Gastroesophageal sphincter (tissue), 4 donors: ENCODE data around the gene OR2H1. TPM values are rescaled to one million over a fixed set of nuclear protein-coding genes. Genes with fewer than 3 reads are reported as not detected.

ENCODE experiments used
- ATAC-seq: fragments of 150-250 bp; one replicate; pipeline ENCODE4 v1.9.1; 2016; ENCODE audit warnings: mild to moderate bottlenecking, moderate library complexity
- H3K27ac ChIP-seq, 4 donors: fragments of 200-600 bp; sonication (generic) in 3 of 4; 1 replicate in 3 of 4; 2 replicates in 1 of 4; pipeline ENCODE4 v1.5.1; 2016 to 2019
- H3K27me3 ChIP-seq: fragments of 200-600 bp; sonication (generic); one replicate; pipeline ENCODE4 v1.5.1; 2019
- H3K36me3 ChIP-seq, 2 donors: fragments of 200-600 bp; sonication (generic); one replicate each; pipeline ENCODE4 v1.5.1; 2019; ENCODE audit warnings: control low read depth in 1 of 2
- H3K4me1 ChIP-seq, 3 donors: fragments of 200-600 bp; sonication (generic); 1 replicate in 2 of 3; 2 replicates in 1 of 3; pipeline ENCODE4 v1.5.1; 2016 to 2019; ENCODE audit warnings: control low read depth in 2 of 3
- H3K4me3 ChIP-seq, 2 donors: fragments of 200-600 bp; sonication (generic); one replicate each; pipeline ENCODE4 v1.5.1; 2019; ENCODE audit warnings: mild to moderate bottlenecking in 1 of 2, moderate library complexity in 1 of 2
- H3K9me3 ChIP-seq, 3 donors: fragments of 200-600 bp; sonication (generic); one replicate each; pipeline ENCODE4 v1.5.1; 2017 to 2019; ENCODE audit warnings: control low read depth in 2 of 3
- EP300 ChIP-seq: sonication (generic); formaldehyde crosslinking; IDR thresholded peaks from one replicate; pipeline ENCODE4 v1.6.1; 2017; ENCODE audit warnings: antibody characterized with exemption, mild to moderate bottlenecking
- POLR2A ChIP-seq, 2 donors: fragments of 450-650 bp; IDR thresholded peaks; one replicate each; pipeline ENCODE4 v1.6.1; 2017; ENCODE audit warnings: antibody characterized with exemption in 2 of 2, mild to moderate bottlenecking in 2 of 2, moderate library complexity in 1 of 2
- POLR2AphosphoS5 ChIP-seq: sonication (generic); formaldehyde crosslinking; IDR thresholded peaks from one replicate; pipeline ENCODE4 v1.6.1; 2017; ENCODE audit warnings: antibody characterized with exemption
- WGBS, 2 donors: methylation state at CpG; one replicate each; pipeline ENCODE4 v1.1.5; 2018; ENCODE audit warnings: low coverage in 1 of 2; 5-methylcytosine and 5-hydroxymethylcytosine counted together
- total RNA-seq, 4 donors: library from RNA; depleted of rRNA; stranded (reverse); fragments of >200 nt; gene quantifications; one replicate each; pipeline ENCODE4 v1.1.0, GENCODE V29; 2016
- TF ChIP-seq, protein P1 (sequence below), 4 experiments: fragments of 200-600 bp in 2 of 4; fragments of 450-650 bp in 2 of 4; sonication (generic) in 1 of 4; IDR thresholded peaks; one replicate each; pipeline ENCODE4 v1.5.1; 2017 to 2019; ENCODE audit warnings: antibody characterized with exemption in 4 of 4, mild to moderate bottlenecking in 2 of 4, moderate library complexity in 2 of 4

Gene OR2H1
- total RNA-seq, 4 donors from 2014 or later: not detected

DNA sequence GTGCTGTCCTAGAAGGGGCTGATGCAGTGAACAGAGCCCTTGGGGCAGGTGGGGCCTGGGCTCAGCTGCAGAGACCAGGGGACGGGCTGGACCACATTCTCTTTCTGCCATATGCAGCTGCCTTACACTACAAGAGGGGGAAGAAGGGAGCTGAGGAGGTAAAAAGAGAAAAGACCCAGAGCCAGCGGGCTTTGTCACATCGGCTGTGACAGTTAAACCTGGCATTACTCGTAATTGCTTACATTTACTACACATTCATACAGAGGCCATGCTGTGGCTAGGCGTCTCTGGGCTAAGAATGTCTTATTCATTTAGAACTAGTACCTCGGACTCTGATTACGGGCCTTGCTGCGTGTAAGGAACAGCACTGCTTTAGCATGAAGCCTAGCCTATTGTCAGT is 43.6 kb downstream of the OR2H1 start:
- no peak for ATAC-seq
- H3K4me1 ChIP-seq: no peaks in the 10 kb centered on the region
- H3K36me3 ChIP-seq: no peaks in the 10 kb centered on the region
- H3K4me3 ChIP-seq: no peak overlapping the region
- 83% methylated on average over 1 to 7 of the region's 8 CpGs for WGBS, 2 donors
- TF ChIP-seq POLR2AphosphoS5 (no peak), EP300 (no peak), POLR2A (IDR thresholded peaks at IDR 0.05) (no peak)
- H3K9me3 ChIP-seq: no peaks in the 10 kb centered on the region
- H3K27me3 ChIP-seq: peaks cover 40% of the 10 kb centered on the region
- no peak overlapping the region for H3K27ac ChIP-seq

DNA sequence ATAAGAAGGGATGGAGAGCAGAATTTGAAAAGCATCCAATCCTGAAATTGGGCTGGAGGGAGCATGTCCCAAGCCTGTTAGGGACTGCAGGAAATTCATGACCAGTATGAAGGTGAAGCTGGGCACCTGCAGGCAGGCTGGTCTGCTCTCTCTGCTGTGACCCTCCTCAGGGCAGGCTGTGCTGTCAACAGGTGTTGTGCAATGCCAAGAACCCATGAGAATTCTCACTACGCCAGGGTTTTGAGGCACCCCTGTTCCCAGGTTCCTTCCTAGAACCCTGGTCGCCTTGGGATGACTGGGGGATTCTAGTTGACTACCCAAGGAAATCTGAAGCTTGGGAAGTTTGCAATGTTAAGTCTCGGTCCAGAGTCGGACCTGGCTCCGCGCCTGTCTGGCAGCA is 44.2 kb downstream of the OR2H1 start:
- no peak for TF ChIP-seq POLR2AphosphoS5
- TF ChIP-seq, protein P1, sequence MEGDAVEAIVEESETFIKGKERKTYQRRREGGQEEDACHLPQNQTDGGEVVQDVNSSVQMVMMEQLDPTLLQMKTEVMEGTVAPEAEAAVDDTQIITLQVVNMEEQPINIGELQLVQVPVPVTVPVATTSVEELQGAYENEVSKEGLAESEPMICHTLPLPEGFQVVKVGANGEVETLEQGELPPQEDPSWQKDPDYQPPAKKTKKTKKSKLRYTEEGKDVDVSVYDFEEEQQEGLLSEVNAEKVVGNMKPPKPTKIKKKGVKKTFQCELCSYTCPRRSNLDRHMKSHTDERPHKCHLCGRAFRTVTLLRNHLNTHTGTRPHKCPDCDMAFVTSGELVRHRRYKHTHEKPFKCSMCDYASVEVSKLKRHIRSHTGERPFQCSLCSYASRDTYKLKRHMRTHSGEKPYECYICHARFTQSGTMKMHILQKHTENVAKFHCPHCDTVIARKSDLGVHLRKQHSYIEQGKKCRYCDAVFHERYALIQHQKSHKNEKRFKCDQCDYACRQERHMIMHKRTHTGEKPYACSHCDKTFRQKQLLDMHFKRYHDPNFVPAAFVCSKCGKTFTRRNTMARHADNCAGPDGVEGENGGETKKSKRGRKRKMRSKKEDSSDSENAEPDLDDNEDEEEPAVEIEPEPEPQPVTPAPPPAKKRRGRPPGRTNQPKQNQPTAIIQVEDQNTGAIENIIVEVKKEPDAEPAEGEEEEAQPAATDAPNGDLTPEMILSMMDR (IDR thresholded peaks at IDR 0.05): no peak
- Histone ChIP-seq H3K27ac (no peak overlapping the region), H3K27me3 (peaks cover 35% of the 10 kb centered on the region), H3K4me3 (no peak overlapping the region), H3K36me3 (no peaks in the 10 kb centered on the region), H3K9me3 (no peaks in the 10 kb centered on the region), H3K4me1 (no peaks in the 10 kb centered on the region)
- ATAC-seq: no peak
- 80 to 100% methylated on average over 1 to 2 of the region's 6 CpGs for WGBS, 2 donors

DNA sequence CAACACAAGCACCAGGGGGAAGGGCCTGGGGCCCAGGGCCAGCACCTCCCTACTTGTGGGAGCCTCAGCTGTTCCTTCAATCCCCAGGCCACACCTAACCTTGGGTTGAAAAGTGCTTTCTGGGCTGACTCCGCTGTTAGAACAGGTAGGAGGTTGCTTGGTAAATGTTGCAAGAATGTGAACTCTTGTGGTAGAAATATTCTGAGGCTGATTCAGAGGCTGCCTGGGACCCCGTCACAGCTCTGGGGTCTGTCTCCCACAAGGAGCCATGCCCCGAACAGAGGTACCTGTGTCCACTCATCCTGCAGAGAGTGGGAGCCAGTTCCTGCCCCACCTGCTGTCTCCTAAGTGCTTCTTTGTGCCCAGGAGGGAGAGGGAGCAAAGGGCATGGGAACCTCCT is 45.2 kb downstream of the OR2H1 start:
- H3K9me3 ChIP-seq: no peaks in the 10 kb centered on the region
- H3K36me3 ChIP-seq: no peaks in the 10 kb centered on the region
- TF ChIP-seq EP300 (no peak), POLR2AphosphoS5 (no peak), POLR2A (IDR thresholded peaks at IDR 0.05) (no peak)
- TF ChIP-seq, protein P1 (IDR thresholded peaks at IDR 0.05): no peak
- WGBS, 2 donors: 100% methylated on average over 1 of the region's 3 CpGs; no CpG with 5 or more reads in 1 of the 2 donors
- no peak overlapping the region for H3K4me3 ChIP-seq
- H3K27me3 ChIP-seq: peaks cover 30% of the 10 kb centered on the region
- H3K27ac ChIP-seq: no peak overlapping the region
- H3K4me1 ChIP-seq: no peaks in the 10 kb centered on the region
- no peak for ATAC-seq

DNA sequence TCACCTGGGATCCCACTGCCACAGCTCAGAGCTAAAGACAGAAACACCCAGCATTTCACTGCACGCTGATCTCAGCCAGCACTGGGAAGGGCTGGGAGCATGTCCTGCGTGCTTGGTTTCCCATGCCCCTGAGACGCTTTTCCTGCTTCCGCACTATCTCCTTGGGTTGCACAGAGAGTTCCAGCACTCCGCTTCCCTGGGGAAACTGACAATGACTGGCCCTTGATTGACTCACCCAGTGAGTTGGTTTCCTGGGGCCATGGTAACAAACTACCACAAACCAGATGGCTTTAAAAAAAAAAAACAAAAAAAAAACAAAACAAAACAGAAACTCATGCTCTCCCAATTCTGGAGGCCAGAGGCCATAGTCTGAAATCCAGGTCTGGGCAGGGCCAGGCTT is 45.6 kb downstream of the OR2H1 start:
- Histone ChIP-seq H3K9me3 (no peaks in the 10 kb centered on the region), H3K27me3 (peaks cover 26% of the 10 kb centered on the region), H3K4me3 (no peak overlapping the region), H3K27ac (no peak overlapping the region), H3K36me3 (no peaks in the 10 kb centered on the region), H3K4me1 (no peaks in the 10 kb centered on the region)
- 82 to 85% methylated on average over 2 to 4 of the region's 5 CpGs for WGBS, 2 donors
- TF ChIP-seq POLR2A (IDR thresholded peaks at IDR 0.05): no peak
- no peak for TF ChIP-seq EP300
- TF ChIP-seq, protein P1 (IDR thresholded peaks at IDR 0.05): no peak
- no peak for TF ChIP-seq POLR2AphosphoS5
- ATAC-seq: no peak

DNA sequence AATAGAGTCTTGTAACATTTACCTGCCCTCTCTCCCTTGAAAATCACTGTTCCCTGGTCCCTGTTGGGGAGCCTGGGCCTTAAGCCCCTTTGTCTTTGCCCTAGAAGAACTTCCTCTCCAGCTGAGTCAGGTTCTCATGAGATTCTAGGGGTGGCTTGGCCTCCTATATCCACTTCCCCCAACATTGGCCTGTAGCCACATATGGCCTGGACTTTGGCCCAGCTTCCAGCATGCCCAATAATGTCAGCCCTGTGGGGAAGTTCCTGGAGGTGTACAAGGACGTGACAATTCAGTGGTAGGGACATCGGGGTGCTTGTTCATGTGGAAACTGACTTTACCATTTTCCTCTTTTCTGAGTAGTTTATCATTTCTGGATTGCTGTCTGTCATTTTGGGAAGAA is 48.0 kb downstream of the OR2H1 start:
- peaks cover 23% of the 10 kb centered on the region for H3K27me3 ChIP-seq
- 70 to 75% methylated on average over 2 of the region's 2 CpGs for WGBS, 2 donors
- H3K36me3 ChIP-seq: no peaks in the 10 kb centered on the region
- H3K4me1 ChIP-seq: no peaks in the 10 kb centered on the region
- ATAC-seq: no peak
- H3K27ac ChIP-seq: no peak overlapping the region
- H3K9me3 ChIP-seq: no peaks in the 10 kb centered on the region
- TF ChIP-seq EP300 (no peak), POLR2AphosphoS5 (no peak), POLR2A (IDR thresholded peaks at IDR 0.05) (no peak)
- TF ChIP-seq, protein P1 (IDR thresholded peaks at IDR 0.05): no peak
- H3K4me3 ChIP-seq: no peak overlapping the region
